GM13977 (cell line): ENCODE data around the gene ATOH8.
A peak's percentile ranks its signal among the peaks of the same experiment; 100 is the strongest.

Experiments
- DNase-seq: peaks from one replicate; pipeline ENCODE4 v3.0.0; 2012; ENCODE audit warnings: low spot score
- CTCF ChIP-seq: IDR thresholded peaks from 2 replicates; pipeline ENCODE4 v1.5.1; 2012; ENCODE audit warnings: mild to moderate bottlenecking, control low read depth; ENCODE audit not compliant: insufficient read depth; ENCODE audit errors: extremely low read depth, missing control alignments
- in situ Hi-C: fragments of 300-500 bp; cut with MboI; formaldehyde crosslinking; loops from one replicate; pipeline ENCODE4 v1.12.0; 2022; ENCODE audit warnings: low sequenced_read_pairs, low pct_unique_long_range_greater_than_20kb, mixed read lengths, inconsistent platforms; ENCODE audit not compliant: unreplicated experiment

The ATOH8 gene

GRCh38 chr2:85797263-85797660 is 43.5 kb downstream of the ATOH8 start:
- in situ Hi-C loops, result no loop called here
- DNase-seq, result no peak
- TF ChIP-seq CTCF, result no peak

GRCh38 chr2:85797921-85798320 is 44.1 kb downstream of the ATOH8 start:
- DNase-seq, result no peak
- TF ChIP-seq CTCF, result peak; percentile 3
- in situ Hi-C loops, result no loop called here

- no peak for DNase-seq
- in situ Hi-C loops, result no loop called here
- no peak for TF ChIP-seq CTCF
Observed at GRCh38 chr2:85799215-85799956, 45.6 kb downstream of the ATOH8 start.

DNA sequence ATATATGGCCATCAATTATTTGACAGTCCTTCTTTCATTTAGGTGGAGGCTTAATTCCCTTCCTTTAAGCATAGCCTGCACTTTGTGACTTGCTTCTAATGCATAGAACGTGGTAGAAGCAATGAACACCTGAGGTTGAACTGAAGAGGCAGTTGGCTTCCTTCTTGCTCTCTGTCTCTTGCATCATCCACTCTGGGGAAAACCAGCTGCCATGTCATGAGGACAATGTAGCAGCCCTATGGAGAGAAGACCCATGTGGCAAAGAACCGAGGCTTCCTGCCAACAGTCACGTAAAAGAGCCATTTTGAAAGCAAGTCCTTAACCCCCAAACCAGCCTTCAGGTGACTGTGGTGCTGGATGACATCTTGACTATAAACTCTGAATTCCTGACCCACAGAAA is 46.8 kb downstream of the ATOH8 start:
- TF ChIP-seq CTCF, result no peak
- no peak for DNase-seq
- in situ Hi-C loops, result no loop called here

- TF ChIP-seq CTCF, result no peak
- DNase-seq, result no peak
- in situ Hi-C loops, result no loop called here
Observed at GRCh38 chr2:85801871-85802270, 48.1 kb downstream of the ATOH8 start.

- DNase-seq, result no peak
- no peak for TF ChIP-seq CTCF
- in situ Hi-C loops, result no loop called here
Observed at GRCh38 chr2:85802354-85803103, 48.7 kb downstream of the ATOH8 start.
